Ishikawa (cell line): Measurements from ENCODE around the gene TMEM235.

ENCODE experiments used
- CEBPB ChIP-seq: IDR thresholded peaks from 2 replicates; pipeline ENCODE4 v1.6.1; 2012
- CREB1 ChIP-seq: IDR thresholded peaks from 2 replicates; pipeline ENCODE4 v1.6.1; 2012; ENCODE audit warnings: low read depth
- EGR1 ChIP-seq: IDR thresholded peaks from 2 replicates; pipeline ENCODE4 v1.6.1; 2012
- EP300 ChIP-seq: IDR thresholded peaks from 2 replicates; pipeline ENCODE4 v1.6.1; 2012; ENCODE audit warnings: borderline replicate concordance
- FOXM1 ChIP-seq: IDR thresholded peaks from 2 replicates; pipeline ENCODE4 v1.6.1; 2012; ENCODE audit warnings: low read depth, borderline replicate concordance
- NFIC ChIP-seq: IDR thresholded peaks from 2 replicates; pipeline ENCODE4 v1.6.1; 2012
- RAD21 ChIP-seq: IDR thresholded peaks from 2 replicates; pipeline ENCODE4 v1.6.1; 2012; ENCODE audit warnings: low read depth
- TCF12 ChIP-seq: IDR thresholded peaks from 2 replicates; pipeline ENCODE4 v1.6.1; 2012; ENCODE audit warnings: low read depth
- USF1 ChIP-seq: IDR thresholded peaks from 2 replicates; pipeline ENCODE4 v1.6.1; 2012
- ZBTB7A ChIP-seq: IDR thresholded peaks from 2 replicates; pipeline ENCODE4 v1.6.1; 2012; ENCODE audit warnings: low read depth

- TF ChIP-seq CEBPB (no peak), FOXM1 (no peak), NFIC (no peak), ZBTB7A (no peak), CREB1 (no peak), RAD21 (no peak), USF1 (no peak), EP300 (no peak), TCF12 (no peak), EGR1 (no peak)
These were observed 34.1 kb upstream of the TMEM235 start for GRCh38 chr17:78197147-78197832.
